ENCODE measurements around the gene FAM168A. TPM values are rescaled to one million over a fixed set of nuclear protein-coding genes. Genes with fewer than 3 reads are reported as not detected.

FAM168A gene
- total RNA-seq, 1 donor from 2014 or later = 19.9 TPM

GRCh38 chr11:73393011-73393380 lies 204.9 kb downstream of the FAM168A start:
- no peak for ATAC-seq
- no peak for DNase-seq (ENCODE audit: low spot score)

- ATAC-seq = peak; percentile 35
- no peak for DNase-seq (ENCODE audit: low spot score)
Observed at GRCh38 chr11:73392108-73393010, 205.6 kb downstream of the FAM168A start.

GRCh38 chr11:73391665-73392064 lies 206.2 kb downstream of the FAM168A start:
- DNase-seq (ENCODE audit: low spot score) = no peak

GRCh38 chr11:73390601-73391565 lies 207.0 kb downstream of the FAM168A start:
- no peak for DNase-seq (ENCODE audit: low spot score)

More at GRCh38 chr11:73391665-73392064, 206.2 kb downstream of the FAM168A start:
- no peak for ATAC-seq

GRCh38 chr11:73389916-73390315 lies 208.0 kb downstream of the FAM168A start:
- ATAC-seq (no peak), DNase-seq (ENCODE audit: low spot score) (no peak)

More at GRCh38 chr11:73390601-73391565, 207.0 kb downstream of the FAM168A start:
- no peak for ATAC-seq

- DNase-seq (ENCODE audit: low spot score) (no peak), ATAC-seq (no peak)
Observed at GRCh38 chr11:73389134-73389525, 208.8 kb downstream of the FAM168A start.

GRCh38 chr11:73388265-73389133 lies 209.4 kb downstream of the FAM168A start:
- ATAC-seq (peak; percentile 21), DNase-seq (ENCODE audit: low spot score) (no peak)

- DNase-seq (ENCODE audit: low spot score) = no peak
- ATAC-seq = no peak
Observed at GRCh38 chr11:73387594-73388264, 210.2 kb downstream of the FAM168A start.

- no peak for ATAC-seq
- no peak for DNase-seq (ENCODE audit: low spot score)
Observed at GRCh38 chr11:73386546-73386945, 211.4 kb downstream of the FAM168A start.

- ATAC-seq (peak; percentile 27), DNase-seq (ENCODE audit: low spot score) (no peak)
Observed at GRCh38 chr11:73386016-73386415, 211.9 kb downstream of the FAM168A start.

GRCh38 chr11:73384872-73385689 lies 212.8 kb downstream of the FAM168A start:
- peak; percentile 33 for ATAC-seq
- no peak for DNase-seq (ENCODE audit: low spot score)

- DNase-seq (ENCODE audit: low spot score) (no peak), ATAC-seq (no peak)
Observed at GRCh38 chr11:73384531-73384871, 213.4 kb downstream of the FAM168A start.

- ATAC-seq (no peak), DNase-seq (ENCODE audit: low spot score) (no peak)
Observed at GRCh38 chr11:73384125-73384441, 213.8 kb downstream of the FAM168A start.

- DNase-seq (ENCODE audit: low spot score) = no peak
- ATAC-seq = no peak
Observed at GRCh38 chr11:73383249-73384124, 214.4 kb downstream of the FAM168A start.

- ATAC-seq (no peak), DNase-seq (ENCODE audit: low spot score) (no peak)
Observed at GRCh38 chr11:73382747-73383146, 215.2 kb downstream of the FAM168A start.

- no peak for ATAC-seq
- no peak for DNase-seq (ENCODE audit: low spot score)
Observed at GRCh38 chr11:73382183-73382582, 215.7 kb downstream of the FAM168A start.

GRCh38 chr11:73381589-73381988 lies 216.3 kb downstream of the FAM168A start:
- ATAC-seq (no peak), DNase-seq (ENCODE audit: low spot score) (no peak)

- DNase-seq (ENCODE audit: low spot score) (no peak), ATAC-seq (no peak)
Observed at GRCh38 chr11:73380897-73381410, 217.0 kb downstream of the FAM168A start.

Measured in left lobe of liver (tissue), 2 donors.